Heart left ventricle (tissue), 16 donors: ENCODE measurements around the gene AGER. TPM values are rescaled to one million over a fixed set of nuclear protein-coding genes. Genes with fewer than 3 reads are reported as not detected.
"Not testable (repeated sequence)": the region's sequence is repeated elsewhere in the genome, so short reads cannot be mapped to it uniquely, and the experiment has no call there.

Experiments used
- ATAC-seq, 4 donors: fragments of 200-7000 bp; cut with Tn5 transposase; one replicate each; pipeline ENCODE4 v1.9.1; 2020 to 2022; ENCODE audit warnings: moderate library complexity in 4 of 4, mild to moderate bottlenecking in 3 of 4, moderate number of reproducible peaks in 1 of 4
- DNase-seq, 5 donors: peaks; one replicate each; pipeline ENCODE4 v3.0.0-alpha.2; 2020
- H3K27ac ChIP-seq, 12 donors: fragments of 200-600 bp; sonication (generic) in 4 of 12; one replicate each; pipeline versions ENCODE4 v1.5.0 to v1.8.0; 2016 to 2022; ENCODE audit warnings: mild to moderate bottlenecking in 2 of 12
- H3K27me3 ChIP-seq, 9 donors: fragments of 200-600 bp; sonication (generic) in 2 of 9; one replicate each; pipeline versions ENCODE4 v1.5.1 to v1.8.0; 2016 to 2022; ENCODE audit warnings: mild to moderate bottlenecking in 3 of 9
- H3K36me3 ChIP-seq, 9 donors: fragments of 200-600 bp; sonication (generic) in 2 of 9; one replicate each; pipeline versions ENCODE4 v1.5.0 to v1.8.0; 2018 to 2022; ENCODE audit warnings: mild to moderate bottlenecking in 2 of 9
- H3K4me1 ChIP-seq, 12 donors: fragments of 200-600 bp; sonication (generic) in 4 of 12; one replicate each; pipeline versions ENCODE4 v1.5.0 to v1.8.0; 2016 to 2022; ENCODE audit warnings: mild to moderate bottlenecking in 3 of 12
- H3K4me3 ChIP-seq, 12 donors: fragments of 200-600 bp; sonication (generic) in 4 of 12; one replicate each; pipeline versions ENCODE4 v1.5.0 to v1.8.0; 2017 to 2022; ENCODE audit warnings: mild to moderate bottlenecking in 9 of 12, moderate library complexity in 4 of 12
- H3K9me3 ChIP-seq, 12 donors: fragments of 200-600 bp; sonication (generic) in 4 of 12; one replicate each; pipeline versions ENCODE4 v1.5.0 to v1.8.0; 2016 to 2022; ENCODE audit warnings: mild to moderate bottlenecking in 1 of 12
- POLR2A ChIP-seq, 2 donors: fragments of 450-650 bp; IDR thresholded peaks; one replicate each; pipeline ENCODE4 v1.6.1; 2017; ENCODE audit warnings: antibody characterized with exemption in 2 of 2, mild to moderate bottlenecking in 2 of 2, moderate library complexity in 2 of 2
- WGBS, 4 donors: extraction: QIAGEN DNeasy Blood & Tissue Kit in 2 of 4; methylation state at CpG; one replicate each; pipeline versions ENCODE4 v1.1.5 to v1.1.7; 2013 to 2018; 5-methylcytosine and 5-hydroxymethylcytosine counted together
- intact Hi-C, 10 donors: fragments of 100-400 bp; cut with DNase I; formaldehyde crosslinking; loops; one replicate each; pipeline versions ENCODE4 v1.11.1 to v1.14.2; 2022
- polyA plus RNA-seq, 2 donors: library from polyadenylated mRNA; stranded (reverse); fragments of 200-250 nt; gene quantifications; one replicate each; pipeline ENCODE4 v1.2.3, GENCODE V29; 2013
- total RNA-seq, 9 donors: library from RNA; depleted of rRNA in 2 of 9; stranded (reverse); fragments of >200 nt in 2 of 9; fragmentation: NEBNext Ultra II Directional in 3 of 9; extraction: Animal tissue kit (Norgen Biotek cat#: 25700) in 3 of 9; gene quantifications; one replicate each; pipeline versions ENCODE4 v1.1.0 to v1.2.4, GENCODE V29; 2016 to 2023
- TF ChIP-seq, protein P1 (sequence below), 12 donors: fragments of 200-600 bp; sonication (generic) in 4 of 12; IDR thresholded peaks; one replicate each; pipeline versions ENCODE4 v1.5.0 to v1.8.0; 2018 to 2022; ENCODE audit warnings: antibody characterized with exemption in 12 of 12, mild to moderate bottlenecking in 5 of 12
- donor health status: ischemic (EF 13 %, LVEDD 7.1; RV severe dilation, severe dysfunction).
- donor health status: healthy with polysubstance abuse.
- donor health status: DM: no; HTN: yes; CAD: no.
- donor health status: DM: no; HTN: no; CAD: no.
- donor health status: ischemic (EF 25% LVEDD 6.9; RV normal size, moderate dysfunction).
- donor health status: ischemic (EF 25% LVEDD 5.7; RV mildly dilated, moderate dysfunction).
- donor health status: healthy.
- donor health status: DM: yes; HTN: yes; CAD: no.
- donor health status: ischemic (EF 35%, LVEDD 5.7; RV mildly dilated, moderate dysfunction).
- donor health status: nonischemic (EF 11% LVEDD 7.7; RV severe dilation, severe dysfunction).
- donor health status: DM: yes; HTN: yes; CAD: no.
- donor health status: PGD.
- donor health status: ischemic (EF 29% LVEDD 5.4; RV normal size, mild dysfunction).
- donor health status: nonischemic (EF 23%, LVEDD 6.1; RV moderate dilation, normal function).

The AGER gene
- total and polyA plus RNA-seq, 11 donors, result 0.69 to 5.7 (median 1.7) TPM; not detected in 1

DNA sequence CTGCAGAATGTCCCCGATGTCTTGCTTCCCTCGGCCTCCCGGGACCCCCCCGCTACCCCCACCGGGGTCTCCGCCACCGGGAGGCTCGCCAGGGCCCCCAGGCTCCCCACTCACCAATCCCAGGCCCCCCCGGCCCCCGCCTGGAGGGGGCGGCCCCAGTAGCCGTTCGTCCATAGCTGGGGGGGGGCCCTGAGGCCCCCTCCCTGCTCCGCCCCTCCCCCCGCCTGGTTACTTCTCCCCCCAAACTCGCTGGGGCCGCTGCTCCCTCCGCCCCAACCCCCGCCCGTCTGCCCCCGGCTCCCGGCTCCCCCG is 5.6 kb upstream of the AGER start:
- Histone ChIP-seq H3K27me3 (no peaks in the 10 kb centered on the region), H3K36me3 (peaks cover 0 to 27% (median 19%) of the 10 kb centered on the region in 9 donors), H3K27ac (peak overlapping the region; percentile 90 to 100 (median 97)), H3K4me1 (peaks cover 0 to 82% (median 55%) of the 10 kb centered on the region in 12 donors), H3K9me3 (no peaks in the 10 kb centered on the region), H3K4me3 (peak overlapping the region; percentile 59 to 93 (median 80))
- 10 to 22% (median 15%) methylated on average over 11 to 23 of the region's 23 CpGs; no CpG with 5 or more reads in 1 of the 4 donors for WGBS, 4 donors
- TF ChIP-seq, protein P1, sequence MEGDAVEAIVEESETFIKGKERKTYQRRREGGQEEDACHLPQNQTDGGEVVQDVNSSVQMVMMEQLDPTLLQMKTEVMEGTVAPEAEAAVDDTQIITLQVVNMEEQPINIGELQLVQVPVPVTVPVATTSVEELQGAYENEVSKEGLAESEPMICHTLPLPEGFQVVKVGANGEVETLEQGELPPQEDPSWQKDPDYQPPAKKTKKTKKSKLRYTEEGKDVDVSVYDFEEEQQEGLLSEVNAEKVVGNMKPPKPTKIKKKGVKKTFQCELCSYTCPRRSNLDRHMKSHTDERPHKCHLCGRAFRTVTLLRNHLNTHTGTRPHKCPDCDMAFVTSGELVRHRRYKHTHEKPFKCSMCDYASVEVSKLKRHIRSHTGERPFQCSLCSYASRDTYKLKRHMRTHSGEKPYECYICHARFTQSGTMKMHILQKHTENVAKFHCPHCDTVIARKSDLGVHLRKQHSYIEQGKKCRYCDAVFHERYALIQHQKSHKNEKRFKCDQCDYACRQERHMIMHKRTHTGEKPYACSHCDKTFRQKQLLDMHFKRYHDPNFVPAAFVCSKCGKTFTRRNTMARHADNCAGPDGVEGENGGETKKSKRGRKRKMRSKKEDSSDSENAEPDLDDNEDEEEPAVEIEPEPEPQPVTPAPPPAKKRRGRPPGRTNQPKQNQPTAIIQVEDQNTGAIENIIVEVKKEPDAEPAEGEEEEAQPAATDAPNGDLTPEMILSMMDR (IDR thresholded peaks at IDR 0.05), result no peak
- no peak for TF ChIP-seq POLR2A (IDR thresholded peaks at IDR 0.05)
- ATAC-seq, result peak in 3 of 4 donors; percentile 1 to 4 (median 1)
- DNase-seq, result no peak
- intact Hi-C loops, result loop anchor here in 3 of 10 donors (5.0 to 10.0 kb wide), 3 partner anchors 62 to 1015 kb away; partner anchors contain the start of genes ATF6B (in 1 of the 3), HSD17B8 (in 1 of the 3), RING1 (in 1 of the 3) and RXRB (in 1 of the 3)

DNA sequence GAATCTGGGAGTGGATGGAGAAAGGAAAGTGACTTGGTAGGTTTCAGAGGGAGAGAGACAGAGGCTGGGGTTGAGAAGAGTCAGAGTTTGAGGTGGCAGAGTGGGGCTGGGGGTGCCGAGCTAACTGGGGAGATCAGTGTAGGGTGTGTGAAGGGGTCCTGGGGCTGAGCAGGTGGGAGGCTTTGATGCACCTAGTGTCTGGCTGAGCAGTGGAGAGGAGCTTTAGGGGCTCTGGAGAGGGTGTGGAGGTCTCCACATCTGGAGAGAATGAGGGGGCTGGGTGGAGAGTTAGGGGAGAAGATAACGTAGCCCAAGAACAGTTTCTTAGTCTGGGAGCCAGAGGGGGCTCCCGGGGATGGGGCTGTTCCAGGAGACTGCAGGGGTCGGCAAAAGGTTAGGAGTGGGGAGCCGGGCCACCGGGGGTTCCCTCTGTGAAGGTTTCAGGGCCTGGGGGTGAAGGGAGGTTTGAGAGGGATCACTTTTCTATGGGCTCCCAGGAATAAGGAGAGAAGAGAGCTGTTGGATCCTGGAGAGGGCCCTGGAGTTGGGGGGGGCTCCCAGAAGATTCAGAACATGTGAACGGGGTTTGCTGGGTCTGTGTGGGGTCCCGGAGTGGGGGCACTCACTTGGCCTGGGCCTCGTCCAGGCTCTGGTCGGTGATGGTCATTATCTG is 5.2 kb upstream of the AGER start:
- H3K9me3 ChIP-seq, result no peaks in the 10 kb centered on the region
- DNase-seq (no peak), ATAC-seq (no peak)
- TF ChIP-seq, protein P1 (IDR thresholded peaks at IDR 0.05), result no peak
- no peak for TF ChIP-seq POLR2A (IDR thresholded peaks at IDR 0.05)
- peaks cover 0 to 82% (median 57%) of the 10 kb centered on the region in 12 donors for H3K4me1 ChIP-seq
- intact Hi-C loops, result no loop called here
- peaks cover 0 to 29% (median 19%) of the 10 kb centered on the region in 9 donors for H3K36me3 ChIP-seq
- WGBS, 4 donors, result 1 to 5% (median 2%) methylated on average over 8 to 10 of the region's 10 CpGs
- peak overlapping the region; percentile 90 to 100 (median 97) for H3K27ac ChIP-seq
- peak overlapping the region; percentile 59 to 93 (median 80) for H3K4me3 ChIP-seq
- H3K27me3 ChIP-seq, result no peaks in the 10 kb centered on the region

DNA sequence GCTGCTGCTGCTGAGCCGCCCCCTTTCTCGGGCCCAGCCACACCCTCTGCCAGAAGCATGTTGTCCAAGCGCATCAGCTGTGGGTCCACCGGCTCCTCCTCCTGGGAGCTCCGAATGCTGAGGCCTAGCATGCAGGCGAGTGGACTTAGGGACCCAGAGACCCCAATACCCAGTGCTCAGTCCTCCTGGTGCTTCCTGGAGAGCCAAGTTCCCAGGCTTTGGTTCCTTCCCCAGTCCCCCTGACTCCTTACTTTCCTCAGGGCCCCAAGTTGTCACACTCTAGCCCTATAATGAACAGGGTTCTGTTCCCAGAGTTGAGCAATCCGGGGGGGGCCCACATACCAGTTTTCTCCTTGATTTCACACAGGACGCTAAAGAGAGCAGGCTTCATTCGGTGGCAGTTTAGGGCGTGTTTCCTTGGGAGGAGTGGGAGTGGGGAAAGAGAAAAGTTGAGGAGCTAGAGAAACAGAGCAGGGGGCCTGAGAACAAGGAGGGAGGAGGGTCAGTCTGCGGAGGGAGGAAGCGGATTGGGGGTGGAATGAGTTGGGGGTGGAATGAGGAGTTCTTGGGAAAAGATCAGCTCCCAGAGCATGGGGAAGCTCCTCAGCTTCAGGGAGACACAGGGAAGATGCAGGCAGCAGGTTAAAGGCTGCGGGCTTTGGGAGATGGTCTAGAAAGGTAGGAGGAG is 4.5 kb upstream of the AGER start:
- peaks cover 4 to 84% (median 64%) of the 10 kb centered on the region in 12 donors for H3K4me1 ChIP-seq
- peak overlapping the region in 11 of 12 donors; percentile 59 to 93 (median 81) for H3K4me3 ChIP-seq
- H3K27me3 ChIP-seq, result no peaks in the 10 kb centered on the region
- intact Hi-C loops, result no loop called here
- peak overlapping the region; percentile 90 to 100 (median 97) for H3K27ac ChIP-seq
- peaks cover 0 to 33% (median 21%) of the 10 kb centered on the region in 9 donors for H3K36me3 ChIP-seq
- ATAC-seq (no peak), DNase-seq (peak in 1 of 5 donors; percentile 26)
- no peaks in the 10 kb centered on the region for H3K9me3 ChIP-seq
- TF ChIP-seq, protein P1 (IDR thresholded peaks at IDR 0.05), result no peak
- no peak for TF ChIP-seq POLR2A (IDR thresholded peaks at IDR 0.05)
- 13 to 27% (median 20%) methylated on average over 10 to 13 of the region's 13 CpGs for WGBS, 4 donors

DNA sequence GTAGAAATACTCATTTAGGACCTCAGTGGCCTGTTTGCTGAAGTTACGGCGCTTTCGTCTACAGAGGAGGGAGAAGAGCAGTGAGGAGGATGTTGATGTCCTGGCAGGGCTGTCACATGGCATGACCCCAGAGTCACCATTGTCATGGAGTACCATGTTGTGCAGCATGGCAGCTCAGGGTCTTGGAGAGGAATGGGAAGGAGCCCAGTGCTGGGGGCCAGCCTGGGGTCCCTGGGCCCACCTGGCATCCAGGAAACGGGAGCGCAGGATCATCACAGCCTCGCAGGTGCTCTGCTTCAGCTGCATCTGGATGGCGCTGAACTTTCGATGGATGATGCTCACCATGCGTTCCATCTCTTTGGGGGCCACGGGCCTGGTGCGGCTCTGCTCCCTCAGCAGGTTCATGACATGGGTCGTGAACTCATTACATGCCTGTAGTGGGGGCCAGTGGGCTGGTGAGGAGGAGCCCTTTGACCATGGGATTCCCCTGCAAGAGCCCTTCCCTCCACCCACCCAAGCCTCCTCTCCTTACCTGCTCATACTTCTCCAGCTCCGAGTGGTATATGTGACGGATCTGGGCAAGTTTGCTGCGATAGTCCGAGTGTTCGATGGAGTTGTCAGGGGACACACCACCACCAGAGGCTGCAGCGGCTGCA is 3.8 kb upstream of the AGER start:
- 67 to 82% (median 75%) methylated on average over 14 to 18 of the region's 18 CpGs for WGBS, 4 donors
- H3K9me3 ChIP-seq, ATAC-seq, DNase-seq, H3K27me3 ChIP-seq, intact Hi-C loops: not testable (repeated sequence)
- peaks cover 0 to 40% (median 27%) of the 10 kb centered on the region in 9 donors for H3K36me3 ChIP-seq
- peak overlapping the region in 11 of 12 donors; percentile 93 to 100 (median 98) for H3K27ac ChIP-seq
- peaks cover 4 to 83% (median 61%) of the 10 kb centered on the region in 12 donors for H3K4me1 ChIP-seq
- H3K4me3 ChIP-seq, result peak overlapping the region in 8 of 12 donors; percentile 74 to 93 (median 84)
